Subcutaneous adipose tissue (tissue), 4 donors: ENCODE results near the gene TIMP1. TPM values are rescaled to one million over a fixed set of nuclear protein-coding genes. Genes with fewer than 3 reads are reported as not detected.

ENCODE experiments used
- total RNA-seq, 4 donors: library from RNA; depleted of rRNA; stranded (reverse); fragments of >200 nt; gene quantifications; one replicate each; pipeline ENCODE4 v1.1.0, GENCODE V29; 2016
- TF ChIP-seq, protein P1 (sequence below): fragments of 450-650 bp; IDR thresholded peaks from one replicate; pipeline ENCODE4 v1.5.1; 2016; ENCODE audit warnings: low read depth, mild to moderate bottlenecking, control low read depth, antibody characterized with exemption, moderate library complexity

Gene TIMP1
- total RNA-seq, 4 donors from 2014 or later: 31.5 to 245 (median 102) TPM

- TF ChIP-seq, protein P1, sequence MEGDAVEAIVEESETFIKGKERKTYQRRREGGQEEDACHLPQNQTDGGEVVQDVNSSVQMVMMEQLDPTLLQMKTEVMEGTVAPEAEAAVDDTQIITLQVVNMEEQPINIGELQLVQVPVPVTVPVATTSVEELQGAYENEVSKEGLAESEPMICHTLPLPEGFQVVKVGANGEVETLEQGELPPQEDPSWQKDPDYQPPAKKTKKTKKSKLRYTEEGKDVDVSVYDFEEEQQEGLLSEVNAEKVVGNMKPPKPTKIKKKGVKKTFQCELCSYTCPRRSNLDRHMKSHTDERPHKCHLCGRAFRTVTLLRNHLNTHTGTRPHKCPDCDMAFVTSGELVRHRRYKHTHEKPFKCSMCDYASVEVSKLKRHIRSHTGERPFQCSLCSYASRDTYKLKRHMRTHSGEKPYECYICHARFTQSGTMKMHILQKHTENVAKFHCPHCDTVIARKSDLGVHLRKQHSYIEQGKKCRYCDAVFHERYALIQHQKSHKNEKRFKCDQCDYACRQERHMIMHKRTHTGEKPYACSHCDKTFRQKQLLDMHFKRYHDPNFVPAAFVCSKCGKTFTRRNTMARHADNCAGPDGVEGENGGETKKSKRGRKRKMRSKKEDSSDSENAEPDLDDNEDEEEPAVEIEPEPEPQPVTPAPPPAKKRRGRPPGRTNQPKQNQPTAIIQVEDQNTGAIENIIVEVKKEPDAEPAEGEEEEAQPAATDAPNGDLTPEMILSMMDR: no peak
Observed at GRCh38 chrX:47566841-47567240, 15.4 kb upstream of the TIMP1 start.

DNA sequence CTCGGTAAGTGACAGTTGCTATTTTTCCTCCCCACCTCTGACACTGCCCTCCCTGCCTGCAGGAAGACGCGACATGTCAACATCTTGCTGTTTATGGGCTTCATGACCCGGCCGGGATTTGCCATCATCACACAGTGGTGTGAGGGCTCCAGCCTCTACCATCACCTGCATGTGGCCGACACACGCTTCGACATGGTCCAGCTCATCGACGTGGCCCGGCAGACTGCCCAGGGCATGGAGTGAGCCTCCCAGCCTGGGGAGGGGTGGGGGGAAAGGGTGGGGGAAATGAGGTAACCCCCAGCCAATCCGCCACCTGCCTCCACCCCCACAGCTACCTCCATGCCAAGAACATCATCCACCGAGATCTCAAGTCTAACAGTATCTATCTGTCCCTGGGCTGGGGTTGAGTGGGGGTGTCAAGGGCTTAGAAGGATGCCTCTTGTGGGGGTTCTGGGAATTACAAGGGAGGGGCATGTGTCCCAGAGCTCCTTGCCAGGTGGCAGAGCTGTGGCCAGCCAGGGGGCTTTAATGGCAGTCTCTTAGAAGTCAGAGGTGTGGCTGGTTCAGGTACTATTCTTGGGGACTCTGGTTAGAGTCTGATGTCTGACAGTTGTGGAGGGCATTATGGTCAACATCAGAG is 13.5 kb upstream of the TIMP1 start:
- TF ChIP-seq, protein P1: no peak

DNA sequence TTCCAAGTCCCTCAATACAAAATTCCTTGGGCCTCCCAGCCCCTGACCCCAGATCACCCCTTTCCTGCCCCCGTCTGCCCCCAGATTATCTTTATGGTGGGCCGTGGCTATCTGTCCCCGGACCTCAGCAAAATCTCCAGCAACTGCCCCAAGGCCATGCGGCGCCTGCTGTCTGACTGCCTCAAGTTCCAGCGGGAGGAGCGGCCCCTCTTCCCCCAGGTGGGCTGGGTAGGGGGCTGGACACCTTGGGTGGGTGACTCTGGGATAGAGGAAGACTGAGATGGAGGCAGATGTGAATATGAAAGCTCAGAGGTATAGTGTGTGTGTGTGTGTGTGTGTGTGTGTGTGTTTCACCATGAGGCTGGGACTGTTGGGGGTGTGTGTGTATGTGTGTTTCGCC is 11.4 kb upstream of the TIMP1 start:
- TF ChIP-seq, protein P1: no peak

DNA sequence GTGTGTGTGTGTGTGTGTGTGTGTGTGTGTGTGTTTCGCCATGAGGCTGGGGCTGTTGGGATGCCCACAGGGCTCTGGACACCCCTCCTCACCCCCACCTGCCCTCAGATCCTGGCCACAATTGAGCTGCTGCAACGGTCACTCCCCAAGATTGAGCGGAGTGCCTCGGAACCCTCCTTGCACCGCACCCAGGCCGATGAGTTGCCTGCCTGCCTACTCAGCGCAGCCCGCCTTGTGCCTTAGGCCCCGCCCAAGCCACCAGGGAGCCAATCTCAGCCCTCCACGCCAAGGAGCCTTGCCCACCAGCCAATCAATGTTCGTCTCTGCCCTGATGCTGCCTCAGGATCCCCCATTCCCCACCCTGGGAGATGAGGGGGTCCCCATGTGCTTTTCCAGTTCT is 11.0 kb upstream of the TIMP1 start:
- TF ChIP-seq, protein P1: no peak

GRCh38 chrX:47571896-47572295 is 10.3 kb upstream of the TIMP1 start:
- TF ChIP-seq, protein P1: no peak

DNA sequence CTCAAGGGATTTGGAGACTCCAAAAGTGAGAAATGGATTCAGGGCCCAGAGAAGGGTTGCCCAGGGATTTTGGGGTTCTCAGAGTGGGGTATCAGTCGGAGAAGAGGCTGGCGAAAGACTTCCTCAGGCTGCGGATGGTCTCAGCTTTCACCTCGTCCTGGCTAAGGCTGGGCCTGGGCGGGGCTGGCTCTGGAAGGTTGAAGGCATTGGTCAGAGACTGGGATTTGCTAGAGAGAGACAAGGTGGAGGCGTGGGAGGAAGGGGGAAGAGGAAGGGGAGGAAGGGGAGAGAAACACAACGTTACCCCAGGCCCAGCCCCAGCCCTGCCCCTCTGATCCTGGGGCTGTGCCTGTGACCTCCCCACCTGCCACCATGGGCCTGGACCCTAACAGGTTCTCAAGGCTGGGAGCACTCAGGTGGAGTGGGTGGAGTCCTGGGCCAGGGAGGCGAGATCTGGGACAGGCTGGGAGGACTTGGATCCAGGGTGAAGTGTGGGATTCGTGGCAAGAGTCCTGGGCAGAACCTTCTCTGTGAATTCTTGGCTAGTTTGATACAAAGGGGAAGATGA is 9.4 kb upstream of the TIMP1 start:
- TF ChIP-seq, protein P1: no peak

DNA sequence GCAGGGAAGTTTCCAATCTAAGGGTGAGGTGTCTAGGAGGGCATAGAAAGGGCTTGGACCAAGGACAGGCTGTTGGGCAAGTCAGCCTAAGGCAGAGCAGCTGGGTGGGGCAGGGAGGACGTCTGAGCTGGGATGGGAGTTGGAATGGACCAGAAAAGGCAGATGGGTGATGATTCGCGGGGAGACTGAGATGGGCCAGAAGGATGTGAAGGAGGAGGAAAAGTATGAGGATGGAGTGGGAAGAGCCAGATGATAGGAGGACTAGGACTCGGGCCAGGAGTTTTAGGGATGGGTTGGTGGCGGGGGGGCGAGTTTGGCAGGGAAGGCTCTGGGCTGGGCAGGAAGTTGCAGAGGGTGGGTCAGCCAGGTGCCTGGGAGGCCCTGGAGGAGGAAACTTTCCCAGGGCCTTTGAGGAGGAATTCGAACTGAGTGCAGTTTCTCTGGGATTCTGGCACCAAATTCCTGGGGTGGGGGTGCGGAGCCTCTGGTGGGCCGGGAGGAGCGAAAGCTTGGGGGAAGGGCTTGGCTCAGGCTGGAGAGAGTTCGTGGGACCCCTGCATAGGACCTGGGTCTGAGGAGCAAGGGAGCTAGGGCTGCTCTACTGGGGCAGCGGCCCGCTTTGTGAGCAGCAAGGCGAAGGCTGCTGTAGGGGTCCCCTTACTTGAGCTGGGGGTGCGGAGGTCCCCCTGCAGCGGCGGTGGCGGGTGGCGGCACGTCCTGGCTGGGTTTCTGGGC is 8.7 kb upstream of the TIMP1 start:
- TF ChIP-seq, protein P1: no peak
